ENCODE measurements around the gene NEDD8.
A peak's percentile ranks its signal among the peaks of the same experiment; 100 is the strongest.

The NEDD8 gene

DNA sequence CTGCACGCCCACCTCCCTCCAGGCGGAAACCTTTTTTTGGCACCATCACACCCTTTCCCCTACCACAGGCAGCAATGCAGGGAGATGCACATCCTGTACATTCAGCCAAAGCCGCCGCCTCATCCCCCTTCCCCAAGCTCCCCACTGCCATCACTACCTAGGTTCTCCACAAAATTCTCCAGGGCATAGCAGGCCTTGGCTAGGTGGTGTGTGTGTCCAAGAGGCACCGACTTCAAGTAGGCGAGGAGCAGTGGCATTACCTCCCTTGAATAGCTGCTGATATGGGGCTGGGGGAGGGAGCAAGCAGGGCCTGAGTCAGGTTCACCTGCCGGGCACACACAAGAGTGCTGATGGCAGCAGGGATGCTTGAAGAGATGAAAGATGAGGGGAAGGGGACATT is 47.1 kb downstream of the NEDD8 start:
- Mint-ChIP-seq H3K27ac (no peak overlapping the region), H3K4me1 (peaks cover 20% of the 10 kb centered on the region), H3K4me3 (no peak overlapping the region), H3K36me3 (peaks cover 16% of the 10 kb centered on the region), H3K27me3 (no peaks in the 10 kb centered on the region), H3K9me3 (no peaks in the 10 kb centered on the region)
- no peak for DNase-seq (ENCODE audit: low spot score in 2 of 2)
- no peak for ATAC-seq (ENCODE audit: low read depth)

DNA sequence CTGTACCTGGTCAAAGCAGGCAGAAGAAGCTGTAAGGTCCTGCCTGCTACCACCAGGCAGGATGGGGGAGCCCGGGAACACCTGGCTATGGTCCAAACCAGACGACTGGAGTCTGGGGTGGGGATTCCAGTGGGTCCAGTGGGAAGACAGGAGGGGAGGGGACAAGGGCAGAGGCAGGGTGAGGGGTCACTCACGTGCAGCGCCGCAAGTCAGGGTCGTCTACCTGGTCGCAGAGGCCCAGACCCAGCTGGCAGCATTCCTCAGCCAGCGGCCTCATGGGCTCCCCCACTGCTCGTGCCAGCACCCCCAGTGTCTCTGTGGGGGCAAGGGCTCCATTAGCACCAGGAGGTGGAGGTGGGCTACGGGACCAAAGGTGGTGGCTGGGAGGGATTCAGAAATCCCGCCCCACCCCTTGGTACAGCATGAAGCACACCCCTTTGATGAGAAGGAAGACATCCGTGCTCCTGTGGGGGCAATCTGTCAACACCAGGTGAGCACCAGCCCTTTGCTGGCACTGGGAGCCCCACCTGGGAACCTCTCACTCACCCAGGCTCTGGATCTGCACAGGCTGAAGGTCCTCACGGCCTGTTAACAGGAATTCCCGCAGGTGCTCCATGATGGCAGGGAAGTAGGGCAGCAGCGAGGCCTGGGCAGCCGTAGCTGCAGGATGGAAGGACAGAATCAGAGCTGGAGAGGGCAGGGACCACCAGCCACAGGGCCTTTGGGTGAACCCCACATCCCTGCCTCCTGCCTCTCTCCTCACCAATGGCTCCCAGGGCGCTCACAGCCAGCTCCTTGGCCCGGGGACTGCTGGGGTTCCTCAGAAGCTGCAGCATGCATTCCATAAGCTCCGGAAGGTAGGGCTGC is 47.8 kb downstream of the NEDD8 start:
- Mint-ChIP-seq H3K4me3 (no peak overlapping the region), H3K27me3 (no peaks in the 10 kb centered on the region), H3K4me1 (peaks cover 19% of the 10 kb centered on the region), H3K9me3 (no peaks in the 10 kb centered on the region), H3K36me3 (peaks cover 15% of the 10 kb centered on the region), H3K27ac (no peak overlapping the region)
- no peak for DNase-seq (ENCODE audit: low spot score in 2 of 2)
- no peak for ATAC-seq (ENCODE audit: low read depth)

DNA sequence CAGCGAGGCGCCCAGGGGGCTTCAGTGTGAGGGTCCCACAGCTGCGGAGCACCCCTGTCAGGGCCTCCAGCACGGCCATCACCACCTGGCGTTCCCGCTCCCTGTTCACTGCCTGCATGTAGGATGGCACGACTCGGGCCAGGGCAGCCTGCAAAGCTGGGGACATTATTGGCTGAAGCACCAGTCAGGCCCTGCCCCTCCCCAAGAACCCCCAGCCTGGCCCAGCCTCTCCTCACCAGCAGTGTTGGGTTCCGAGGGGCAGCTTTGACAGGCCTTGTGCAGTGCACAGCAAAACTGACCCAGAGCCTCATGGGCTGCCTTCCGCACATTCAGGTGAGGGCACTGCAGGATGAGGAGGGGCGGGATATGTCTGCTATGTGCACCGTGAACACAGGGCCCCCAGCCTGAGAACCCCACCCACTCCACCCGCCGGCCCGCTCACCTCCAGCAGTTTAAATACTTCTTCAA is 49.1 kb downstream of the NEDD8 start:
- no peak overlapping the region for H3K27ac Mint-ChIP-seq
- H3K4me1 Mint-ChIP-seq, result peaks cover 18% of the 10 kb centered on the region
- no peaks in the 10 kb centered on the region for H3K27me3 Mint-ChIP-seq
- H3K36me3 Mint-ChIP-seq, result peaks cover 13% of the 10 kb centered on the region
- no peak overlapping the region for H3K4me3 Mint-ChIP-seq
- H3K9me3 Mint-ChIP-seq, result no peaks in the 10 kb centered on the region
- ATAC-seq (ENCODE audit: low read depth) (no peak), DNase-seq (ENCODE audit: low spot score in 2 of 2) (no peak)

DNA sequence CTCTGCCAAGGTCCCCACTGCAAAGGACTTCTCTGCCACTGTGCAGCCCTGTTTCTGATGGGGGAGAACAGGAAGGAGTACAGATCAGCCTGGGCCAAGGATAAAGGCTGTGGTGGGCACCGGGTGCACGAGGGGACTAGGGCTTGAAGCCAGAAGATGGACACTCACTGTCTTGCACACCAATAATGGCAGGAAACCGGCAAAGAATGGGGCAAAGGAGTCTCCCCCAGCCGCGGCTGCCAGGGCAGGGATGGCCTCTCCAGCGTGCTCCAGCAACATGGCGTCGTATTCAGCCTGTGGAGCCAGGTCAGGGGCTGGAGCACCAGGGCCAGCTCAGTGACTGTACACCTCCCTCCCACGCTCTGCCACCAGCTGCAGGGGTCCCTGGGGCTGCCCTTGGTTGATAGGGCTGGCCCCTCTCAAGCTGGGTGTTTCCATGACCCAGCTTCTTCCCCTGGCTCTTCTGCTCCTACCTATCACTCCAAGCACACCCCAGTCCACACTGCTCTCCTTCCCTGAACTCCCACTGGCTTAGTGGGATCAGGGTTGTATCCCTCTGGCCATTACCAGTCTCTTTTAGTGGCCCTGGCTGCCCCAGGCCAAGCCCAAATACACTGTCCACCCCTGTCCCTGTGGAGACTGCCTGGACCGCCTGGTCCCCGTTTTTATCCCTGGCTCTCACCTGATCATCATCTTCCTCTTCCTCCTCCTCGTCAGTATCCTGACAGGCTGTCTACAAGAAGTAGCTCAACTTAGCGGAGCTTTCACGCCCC is 49.9 kb downstream of the NEDD8 start:
- no peaks in the 10 kb centered on the region for H3K27me3 Mint-ChIP-seq
- no peak for ATAC-seq (ENCODE audit: low read depth)
- H3K4me1 Mint-ChIP-seq, result peaks cover 13% of the 10 kb centered on the region
- DNase-seq (ENCODE audit: low spot score in 2 of 2), result no peak
- H3K36me3 Mint-ChIP-seq, result peaks cover 13% of the 10 kb centered on the region
- no peak overlapping the region for H3K27ac Mint-ChIP-seq
- no peaks in the 10 kb centered on the region for H3K9me3 Mint-ChIP-seq
- no peak overlapping the region for H3K4me3 Mint-ChIP-seq

DNA sequence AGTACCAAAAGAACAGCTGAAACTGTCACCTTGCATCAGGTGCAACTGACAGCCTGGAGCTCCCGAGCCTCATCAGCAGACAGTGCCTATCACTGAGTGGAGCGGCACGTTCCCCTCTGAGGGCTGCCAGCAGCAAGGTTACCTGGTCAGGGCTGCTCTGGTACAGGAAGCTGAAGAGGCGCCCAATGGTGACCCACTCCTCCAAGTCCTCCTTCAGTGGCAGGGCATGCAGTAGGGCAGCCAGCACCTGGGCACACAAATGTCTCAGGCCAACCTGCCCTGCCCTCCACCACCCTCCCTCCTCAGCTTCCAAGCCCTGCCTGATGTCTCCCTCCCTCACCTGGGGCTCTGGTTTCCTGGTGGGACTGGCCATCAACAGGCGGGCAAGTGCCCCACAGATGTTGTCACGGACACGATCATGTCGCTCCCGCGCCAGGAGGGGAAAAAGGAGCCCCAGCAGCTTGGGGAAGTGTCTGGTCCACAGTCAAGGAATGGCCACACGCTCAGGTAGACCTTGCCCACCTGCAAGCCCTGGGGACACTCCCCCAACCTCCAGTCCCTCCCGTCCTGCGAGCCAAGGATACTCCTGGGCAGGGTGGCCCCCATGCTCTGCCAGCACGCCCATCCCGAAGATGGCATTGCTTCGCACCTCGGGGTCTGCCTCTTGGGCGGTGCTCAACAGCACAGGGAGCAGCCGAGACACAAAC is 50.6 kb downstream of the NEDD8 start:
- ATAC-seq (ENCODE audit: low read depth) (peak; percentile 6), DNase-seq (ENCODE audit: low spot score in 2 of 2) (no peak)
- peaks cover 9% of the 10 kb centered on the region for H3K4me1 Mint-ChIP-seq
- no peak overlapping the region for H3K4me3 Mint-ChIP-seq
- no peak overlapping the region for H3K27ac Mint-ChIP-seq
- no peaks in the 10 kb centered on the region for H3K9me3 Mint-ChIP-seq
- no peaks in the 10 kb centered on the region for H3K27me3 Mint-ChIP-seq
- H3K36me3 Mint-ChIP-seq, result peaks cover 15% of the 10 kb centered on the region

DNA sequence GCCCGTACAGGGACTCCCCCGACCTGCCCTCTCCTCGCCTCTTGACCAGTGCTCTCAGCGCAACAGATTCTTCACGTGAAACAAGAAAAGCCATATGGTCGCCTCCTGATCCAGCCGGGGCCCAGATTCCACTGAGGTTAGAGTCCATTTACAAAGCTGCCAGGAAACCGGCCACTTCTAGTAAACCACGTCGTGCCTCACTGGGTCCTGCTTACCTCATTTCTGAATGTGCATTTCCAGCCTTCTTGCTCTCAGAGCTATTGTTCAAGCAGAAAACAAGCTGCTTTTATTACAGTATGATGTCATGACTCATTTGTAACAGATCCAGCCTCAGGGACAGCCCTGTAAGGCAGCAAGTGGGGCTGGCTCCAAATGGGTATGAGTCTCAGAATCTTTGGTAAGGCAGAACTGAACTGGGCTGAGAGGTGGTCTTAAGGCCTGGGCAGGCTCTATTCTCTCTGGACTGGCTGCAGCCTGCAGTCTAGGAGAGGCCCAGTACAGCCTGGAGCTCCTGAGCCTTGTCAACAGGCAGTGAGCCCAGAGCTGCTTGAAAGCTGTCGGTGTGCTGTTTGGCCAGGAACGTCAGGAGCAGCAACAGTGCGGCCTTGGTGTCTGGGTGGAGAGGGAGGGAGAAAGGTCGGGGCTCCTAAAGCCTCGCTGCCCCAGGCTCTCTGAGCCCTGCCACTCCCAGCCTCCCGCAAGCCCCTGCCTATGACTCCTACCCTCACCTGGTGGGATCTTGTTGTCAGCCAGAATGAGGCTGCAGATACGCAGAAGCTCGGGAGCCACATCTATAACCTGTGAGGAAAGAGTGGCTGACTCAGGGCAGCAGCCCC is 52.0 kb downstream of the NEDD8 start:
- H3K27me3 Mint-ChIP-seq, result no peaks in the 10 kb centered on the region
- peaks cover 13% of the 10 kb centered on the region for H3K36me3 Mint-ChIP-seq
- DNase-seq (ENCODE audit: low spot score in 2 of 2) (no peak), ATAC-seq (ENCODE audit: low read depth) (no peak)
- H3K4me3 Mint-ChIP-seq, result no peak overlapping the region
- H3K4me1 Mint-ChIP-seq, result peaks cover 9% of the 10 kb centered on the region
- no peaks in the 10 kb centered on the region for H3K9me3 Mint-ChIP-seq
- no peak overlapping the region for H3K27ac Mint-ChIP-seq

DNA sequence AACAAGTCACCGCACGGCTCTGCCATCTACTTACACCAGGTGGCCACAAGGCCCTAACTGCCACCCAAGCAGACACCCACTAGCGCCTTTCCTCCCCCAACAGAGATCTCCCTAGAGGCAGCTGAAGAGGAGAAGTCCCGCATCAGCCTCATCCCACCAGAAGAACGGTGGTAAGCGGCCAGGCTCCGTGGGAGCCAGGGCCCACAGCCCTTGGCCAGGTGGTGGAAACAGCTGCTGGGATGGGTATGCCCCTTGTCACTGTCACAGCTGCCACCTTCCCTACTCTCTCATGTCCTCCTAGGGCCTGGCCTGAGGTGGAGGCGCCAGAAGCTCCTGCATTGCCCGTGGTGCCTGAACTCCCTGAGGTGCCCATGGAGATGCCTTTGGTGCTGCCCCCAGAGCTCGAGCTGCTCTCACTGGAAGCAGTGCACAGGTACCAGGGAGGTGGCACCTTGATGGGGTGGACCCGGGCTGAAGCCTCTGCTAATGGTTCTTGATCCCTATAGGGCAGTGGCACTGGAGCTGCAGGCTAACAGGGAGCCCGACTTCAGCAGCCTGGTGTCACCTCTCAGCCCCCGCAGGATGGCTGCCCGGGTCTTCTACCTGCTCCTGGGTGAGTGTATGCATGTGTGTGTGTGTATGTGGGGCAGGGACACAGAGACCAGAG is 52.7 kb downstream of the NEDD8 start:
- Mint-ChIP-seq H3K36me3 (peaks cover 11% of the 10 kb centered on the region), H3K27me3 (no peaks in the 10 kb centered on the region), H3K27ac (no peak overlapping the region)

DNA sequence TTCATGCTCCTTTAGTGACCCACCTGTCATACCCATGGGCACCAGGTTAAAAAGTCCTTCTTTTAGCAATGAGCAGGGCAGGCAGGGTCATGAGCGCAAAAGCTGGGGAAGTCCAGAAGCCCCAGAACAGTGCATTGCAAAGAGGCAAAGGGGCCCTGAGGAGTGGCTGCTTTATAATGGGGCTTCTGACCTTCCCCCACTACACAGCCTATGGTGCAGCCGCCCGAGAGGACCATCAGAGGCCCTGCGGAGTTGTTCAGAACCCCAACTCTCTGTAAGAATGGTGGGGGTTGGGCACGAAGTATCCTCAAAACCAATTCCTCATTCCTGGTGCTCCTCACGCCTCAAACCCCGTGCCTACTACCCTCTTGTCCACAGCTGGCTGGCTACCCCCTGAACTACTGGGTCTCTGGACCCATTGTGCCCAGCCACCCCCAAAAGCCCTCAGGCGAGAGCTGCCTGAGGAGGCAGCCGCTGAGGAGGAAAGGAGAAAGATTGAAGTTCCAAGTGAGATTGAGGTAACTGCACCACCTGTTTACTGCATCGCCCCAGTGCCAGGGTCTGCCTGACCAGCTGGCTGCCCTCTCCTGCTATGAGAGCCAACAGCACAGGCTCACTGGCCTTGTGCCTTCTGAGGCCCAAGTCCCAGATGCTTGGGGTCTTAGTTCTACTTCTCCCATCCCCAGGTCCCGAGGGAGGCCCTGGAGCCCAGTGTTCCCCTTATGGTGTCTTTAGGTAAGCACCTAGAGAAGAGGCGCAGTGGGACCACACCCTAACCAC is 53.6 kb downstream of the NEDD8 start:
- no peaks in the 10 kb centered on the region for H3K9me3 Mint-ChIP-seq
- no peak for ATAC-seq (ENCODE audit: low read depth)
- no peak overlapping the region for H3K4me3 Mint-ChIP-seq
- H3K36me3 Mint-ChIP-seq, result peaks cover 11% of the 10 kb centered on the region
- DNase-seq (ENCODE audit: low spot score in 2 of 2), result no peak
- H3K27ac Mint-ChIP-seq, result no peak overlapping the region
- H3K27me3 Mint-ChIP-seq, result no peaks in the 10 kb centered on the region
- H3K4me1 Mint-ChIP-seq, result peaks cover 13% of the 10 kb centered on the region

More for the DNA sequence above, 52.7 kb downstream of the NEDD8 start:
- H3K4me1 Mint-ChIP-seq, result peaks cover 12% of the 10 kb centered on the region
- no peak for DNase-seq (ENCODE audit: low spot score in 2 of 2)
- ATAC-seq (ENCODE audit: low read depth), result no peak
- no peaks in the 10 kb centered on the region for H3K9me3 Mint-ChIP-seq
- no peak overlapping the region for H3K4me3 Mint-ChIP-seq

DNA sequence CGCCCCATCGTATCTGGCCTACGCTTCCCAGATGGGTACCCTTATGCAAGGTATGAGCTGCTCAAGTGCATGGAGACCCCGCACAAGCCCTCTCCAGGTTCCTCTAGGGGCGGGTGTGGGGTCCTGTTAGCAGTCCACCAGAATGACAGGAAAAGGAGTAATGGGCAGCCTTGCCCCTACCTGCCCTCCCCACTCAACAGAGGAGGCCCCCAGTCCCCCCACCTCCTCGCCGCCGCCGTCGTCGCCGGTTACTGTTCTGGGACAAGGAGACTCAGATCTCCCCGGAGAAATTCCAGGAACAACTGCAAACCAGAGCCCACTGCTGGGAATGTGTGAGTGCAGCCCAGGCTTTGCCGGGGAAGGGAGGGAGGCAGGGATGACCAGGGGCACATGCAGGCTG is 54.3 kb downstream of the NEDD8 start:
- Mint-ChIP-seq H3K4me1 (peaks cover 17% of the 10 kb centered on the region), H3K36me3 (peaks cover 11% of the 10 kb centered on the region), H3K27ac (no peak overlapping the region), H3K4me3 (no peak overlapping the region), H3K27me3 (no peaks in the 10 kb centered on the region), H3K9me3 (no peaks in the 10 kb centered on the region)
- DNase-seq (ENCODE audit: low spot score in 2 of 2), result no peak
- no peak for ATAC-seq (ENCODE audit: low read depth)

DNA sequence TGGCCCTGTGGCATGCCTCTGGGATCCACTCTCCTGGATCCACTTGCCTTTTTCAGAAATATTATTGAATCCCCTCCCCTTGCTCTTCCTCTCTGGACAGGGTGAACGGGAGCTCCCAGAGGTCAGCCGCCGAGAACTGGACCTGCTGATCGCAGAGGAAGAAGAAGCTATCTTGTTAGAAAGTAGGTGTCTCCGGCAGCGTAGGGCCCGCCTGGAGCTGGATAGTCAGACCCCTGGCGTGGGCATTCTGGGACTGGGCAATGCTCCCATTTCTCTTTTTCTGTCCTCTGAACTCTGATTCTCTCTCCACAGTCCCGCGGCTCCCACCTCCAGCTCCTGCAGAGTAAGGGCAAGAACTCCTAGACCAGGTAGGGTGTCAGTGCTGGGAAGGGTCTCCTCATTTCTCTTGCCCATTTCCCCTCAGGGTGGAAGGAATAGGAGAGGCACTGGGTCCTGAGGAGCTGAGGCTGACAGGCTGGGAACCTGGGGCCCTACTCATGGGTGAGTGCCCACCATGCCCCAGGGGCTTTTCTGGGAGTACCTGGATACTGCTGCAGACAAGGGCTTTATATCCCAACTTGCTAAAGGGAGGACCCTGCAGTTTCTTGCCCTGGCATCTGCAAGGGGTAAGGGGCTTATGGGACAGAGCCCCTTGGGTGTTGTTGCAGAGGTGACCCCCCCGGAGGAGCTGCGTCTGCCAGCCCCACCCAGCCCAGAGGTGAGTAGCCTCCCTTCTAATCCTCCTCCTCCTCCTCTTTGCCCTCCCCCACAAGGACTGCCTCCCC is 54.9 kb downstream of the NEDD8 start:
- DNase-seq (ENCODE audit: low spot score in 2 of 2) (no peak), ATAC-seq (ENCODE audit: low read depth) (no peak)
- Mint-ChIP-seq H3K27me3 (no peaks in the 10 kb centered on the region), H3K36me3 (peaks cover 11% of the 10 kb centered on the region), H3K9me3 (no peaks in the 10 kb centered on the region), H3K27ac (no peak overlapping the region), H3K4me1 (peaks cover 17% of the 10 kb centered on the region), H3K4me3 (no peak overlapping the region)

DNA sequence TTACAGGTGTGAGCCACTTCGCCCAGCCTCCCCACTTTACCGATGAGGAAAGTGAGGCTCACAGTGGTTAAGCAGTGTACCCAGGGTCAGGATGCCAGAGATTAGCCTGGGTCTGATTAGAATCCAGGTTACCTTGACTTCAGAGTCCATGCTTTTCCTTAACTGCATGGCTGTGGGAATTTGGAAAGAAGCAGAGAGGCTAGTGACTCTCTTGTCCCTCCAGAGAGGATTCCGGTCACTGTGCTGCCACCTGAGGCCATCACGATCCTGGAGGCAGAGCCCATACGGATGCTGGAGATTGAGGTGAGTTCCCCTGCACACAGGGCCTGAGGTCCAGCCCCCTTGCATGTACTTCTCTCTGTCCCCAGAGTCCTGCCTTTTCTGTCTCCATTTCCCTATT is 55.6 kb downstream of the NEDD8 start:
- H3K36me3 Mint-ChIP-seq, result peaks cover 7% of the 10 kb centered on the region

DNA sequence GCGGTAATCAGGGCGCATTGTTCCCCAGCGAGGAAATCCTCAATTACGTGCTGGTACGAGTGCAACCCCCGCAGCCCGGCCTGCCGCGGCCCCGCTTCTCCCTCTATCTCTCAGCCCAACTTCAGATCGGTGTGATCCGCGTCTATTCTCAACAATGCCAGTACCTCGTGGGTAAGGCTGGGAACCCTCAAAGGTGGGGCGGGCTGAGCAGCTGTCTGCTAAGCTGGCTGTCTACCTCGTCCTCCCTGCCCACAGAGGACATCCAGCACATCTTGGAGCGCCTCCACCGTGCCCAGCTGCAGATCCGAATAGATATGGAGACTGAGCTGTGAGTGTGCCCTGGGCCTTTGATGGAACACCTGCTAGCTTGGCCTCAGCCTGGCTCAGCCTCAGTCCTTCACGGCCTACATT is 59.3 kb downstream of the NEDD8 start:
- ATAC-seq (ENCODE audit: low read depth) (no peak), DNase-seq (ENCODE audit: low spot score in 2 of 2) (no peak)
- no peaks in the 10 kb centered on the region for H3K9me3 Mint-ChIP-seq
- H3K27ac Mint-ChIP-seq, result peak overlapping the region; percentile 20
- no peaks in the 10 kb centered on the region for H3K27me3 Mint-ChIP-seq
- H3K36me3 Mint-ChIP-seq, result peaks cover 10% of the 10 kb centered on the region
- H3K4me1 Mint-ChIP-seq, result peaks cover 17% of the 10 kb centered on the region
- H3K4me3 Mint-ChIP-seq, result peak overlapping the region; percentile 93

More for the DNA sequence above, 55.6 kb downstream of the NEDD8 start:
- DNase-seq (ENCODE audit: low spot score in 2 of 2), result no peak
- ATAC-seq (ENCODE audit: low read depth), result no peak
- Mint-ChIP-seq H3K4me1 (peaks cover 15% of the 10 kb centered on the region), H3K4me3 (no peak overlapping the region), H3K27ac (no peak overlapping the region), H3K27me3 (no peaks in the 10 kb centered on the region), H3K9me3 (no peaks in the 10 kb centered on the region)

All from memory B cell (primary cell).